H1 (cell line): ENCODE results near the gene MMEL1.

Experiments
- CTCF ChIP-seq, 3 experiments: IDR thresholded peaks; 1 replicate in 2 of 3; 2 replicates in 1 of 3; pipeline versions ENCODE4 v1.5.1 to v1.6.1; 2011; ENCODE audit warnings: low read length in 3 of 3, mild to moderate bottlenecking in 3 of 3, inconsistent platforms in 2 of 3, low read depth in 1 of 3, moderate library complexity in 1 of 3; ENCODE audit not compliant: insufficient read depth in 1 of 3; ENCODE audit errors: control extremely low read depth in 1 of 3
- POLR2AphosphoS5 ChIP-seq: IDR thresholded peaks from 2 replicates; pipeline ENCODE4 v1.6.1; 2011; ENCODE audit warnings: low read depth, low read length
- SIRT6 ChIP-seq: IDR thresholded peaks from one replicate; pipeline ENCODE4 v1.7.1; 2012; ENCODE audit warnings: low read length, inconsistent platforms
- TAF1 ChIP-seq: IDR thresholded peaks from 2 replicates; pipeline ENCODE4 v1.6.1; 2011; ENCODE audit warnings: mild to moderate bottlenecking, low read depth, low read length
- TBP ChIP-seq: IDR thresholded peaks from 2 replicates; pipeline ENCODE4 v1.6.1; 2011; ENCODE audit warnings: low read depth, low read length, improper control_type of control experiment

- TF ChIP-seq POLR2AphosphoS5, result no peak
- no peak for TF ChIP-seq CTCF (IDR thresholded peaks at IDR 0.05; ENCODE audit: control extremely low read depth in 1 of 3, insufficient read depth in 1 of 3, low read depth in 1 of 3, low read length in 3 of 3)
- no peak for TF ChIP-seq TBP
- TF ChIP-seq TAF1, result no peak
- no peak for TF ChIP-seq SIRT6
Observed at GRCh38 chr1:2591233-2591580, 41.6 kb downstream of the MMEL1 start.
